ENCODE results near the gene CLCNKA. TPM values are rescaled to one million over a fixed set of nuclear protein-coding genes. Genes with fewer than 3 reads are reported as not detected.
"Not testable (repeated sequence)": the region's sequence is repeated elsewhere in the genome, so short reads cannot be mapped to it uniquely, and the experiment has no call there.

CLCNKA gene
- total and polyA plus RNA-seq, 9 donors, result 0.08 to 2.4 (median 1.0) TPM; not detected in 1

GRCh38 chr1:16054598-16055540 lies 33.0 kb downstream of the CLCNKA start:
- Histone ChIP-seq H3K36me3 (no peaks in the 10 kb centered on the region), H3K9me3 (no peaks in the 10 kb centered on the region), H3K4me3 (no peak overlapping the region), H3K27ac (no peak overlapping the region), H3K27me3 (no peaks in the 10 kb centered on the region), H3K4me1 (ENCODE audit: insufficient read depth) (no peaks in the 10 kb centered on the region)
- intact Hi-C loops (cut with DNase I), result loop anchor here in 2 of 4 donors (2.0 to 5.0 kb wide), 3 partner anchors 43 to 253 kb away; no protein-coding TSS in a partner anchor
- 86 to 89% (median 89%) methylated on average over 7 of the region's 7 CpGs for WGBS, 3 donors
- no peak for DNase-seq
- no peak for TF ChIP-seq POLR2A (IDR thresholded peaks at IDR 0.05)
- TF ChIP-seq, protein P1, sequence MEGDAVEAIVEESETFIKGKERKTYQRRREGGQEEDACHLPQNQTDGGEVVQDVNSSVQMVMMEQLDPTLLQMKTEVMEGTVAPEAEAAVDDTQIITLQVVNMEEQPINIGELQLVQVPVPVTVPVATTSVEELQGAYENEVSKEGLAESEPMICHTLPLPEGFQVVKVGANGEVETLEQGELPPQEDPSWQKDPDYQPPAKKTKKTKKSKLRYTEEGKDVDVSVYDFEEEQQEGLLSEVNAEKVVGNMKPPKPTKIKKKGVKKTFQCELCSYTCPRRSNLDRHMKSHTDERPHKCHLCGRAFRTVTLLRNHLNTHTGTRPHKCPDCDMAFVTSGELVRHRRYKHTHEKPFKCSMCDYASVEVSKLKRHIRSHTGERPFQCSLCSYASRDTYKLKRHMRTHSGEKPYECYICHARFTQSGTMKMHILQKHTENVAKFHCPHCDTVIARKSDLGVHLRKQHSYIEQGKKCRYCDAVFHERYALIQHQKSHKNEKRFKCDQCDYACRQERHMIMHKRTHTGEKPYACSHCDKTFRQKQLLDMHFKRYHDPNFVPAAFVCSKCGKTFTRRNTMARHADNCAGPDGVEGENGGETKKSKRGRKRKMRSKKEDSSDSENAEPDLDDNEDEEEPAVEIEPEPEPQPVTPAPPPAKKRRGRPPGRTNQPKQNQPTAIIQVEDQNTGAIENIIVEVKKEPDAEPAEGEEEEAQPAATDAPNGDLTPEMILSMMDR (IDR thresholded peaks at IDR 0.05), result no peak
- TF ChIP-seq EP300 (IDR thresholded peaks at IDR 0.05), result no peak

- Histone ChIP-seq H3K36me3 (no peaks in the 10 kb centered on the region), H3K27ac (no peak overlapping the region), H3K4me3 (no peak overlapping the region), H3K4me1 (ENCODE audit: insufficient read depth) (no peaks in the 10 kb centered on the region), H3K9me3 (no peaks in the 10 kb centered on the region), H3K27me3 (no peaks in the 10 kb centered on the region)
- TF ChIP-seq, protein P1 (IDR thresholded peaks at IDR 0.05), result peak; percentile 92 to 96 (median 96)
- no peak for TF ChIP-seq EP300 (IDR thresholded peaks at IDR 0.05)
- intact Hi-C loops (cut with DNase I), result loop anchor here in 2 of 4 donors (2.0 kb wide), 2 partner anchors 45 to 47 kb away; no protein-coding TSS in a partner anchor
- peak; percentile 82 to 91 (median 89) for DNase-seq
- WGBS, 3 donors, result 31 to 40% (median 38%) methylated on average over 17 to 18 of the region's 18 CpGs
Observed at GRCh38 chr1:16055613-16056520, 34.0 kb downstream of the CLCNKA start.

- DNase-seq; H3K4me1 ChIP-seq (ENCODE audit: insufficient read depth); H3K9me3 ChIP-seq; H3K27ac ChIP-seq; H3K36me3 ChIP-seq; H3K4me3 ChIP-seq; H3K27me3 ChIP-seq: not testable (repeated sequence)
- intact Hi-C loops (cut with DNase I), result loop anchor here in 1 of 4 donors (2.0 kb wide), 1 partner anchor 48 kb away; no protein-coding TSS in a partner anchor
- WGBS, 3 donors, result 42 to 64% (median 44%) methylated on average over 3 to 4 of the region's 4 CpGs
Observed at GRCh38 chr1:16056521-16056912, 34.7 kb downstream of the CLCNKA start.

GRCh38 chr1:16057314-16057915 lies 35.6 kb downstream of the CLCNKA start:
- DNase-seq; H3K36me3 ChIP-seq; H3K27me3 ChIP-seq; H3K27ac ChIP-seq; H3K4me1 ChIP-seq (ENCODE audit: insufficient read depth); H3K9me3 ChIP-seq; H3K4me3 ChIP-seq: not testable (repeated sequence)
- 54 to 72% (median 66%) methylated on average over 7 of the region's 7 CpGs for WGBS, 3 donors
- intact Hi-C loops (cut with DNase I), result loop anchor here in 1 of 4 donors (2.0 kb wide), 1 partner anchor 49 kb away; no protein-coding TSS in a partner anchor

DNA sequence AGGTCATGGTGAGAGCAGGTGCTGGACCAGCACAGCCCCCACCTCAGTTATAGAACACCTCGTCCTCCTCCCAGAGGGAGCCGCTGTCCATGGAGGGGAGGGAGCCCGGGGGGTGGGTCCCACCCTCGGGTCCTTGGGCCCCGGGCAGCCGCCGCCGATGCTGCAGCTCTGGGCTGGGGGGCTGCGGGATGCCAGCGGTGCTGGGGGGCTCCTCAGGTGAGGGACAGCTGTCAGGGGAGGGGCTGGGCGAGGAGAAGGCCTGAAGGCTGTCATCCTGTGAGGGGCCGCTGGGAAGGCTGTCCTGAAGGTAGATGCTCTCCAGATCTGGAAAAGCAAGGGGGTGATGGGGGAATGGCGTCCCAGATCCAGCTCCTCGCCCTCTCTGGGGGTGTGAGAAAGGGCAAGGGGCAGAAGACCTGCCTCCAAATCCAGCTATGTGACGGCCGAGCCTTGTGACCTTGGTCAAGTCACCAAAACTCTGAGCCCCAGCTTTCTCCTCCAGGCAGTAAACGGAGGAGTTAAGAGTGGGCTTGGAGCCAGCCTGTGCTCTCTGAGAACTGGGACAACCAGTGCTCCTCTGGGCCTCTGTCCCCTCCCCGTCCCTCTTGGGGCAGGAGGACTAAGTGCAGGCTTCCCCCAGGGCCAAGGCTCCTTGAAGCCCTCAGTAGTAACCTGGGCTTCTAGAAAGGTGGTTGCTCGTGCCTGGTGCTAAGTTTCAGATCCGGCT lies 36.7 kb downstream of the CLCNKA start:
- H3K36me3 ChIP-seq; DNase-seq; H3K4me1 ChIP-seq (ENCODE audit: insufficient read depth); H3K4me3 ChIP-seq; H3K27ac ChIP-seq; H3K9me3 ChIP-seq; H3K27me3 ChIP-seq: not testable (repeated sequence)
- 66 to 69% (median 69%) methylated on average over 14 to 17 of the region's 20 CpGs for WGBS, 3 donors
- intact Hi-C loops (cut with DNase I), result loop anchor here in 2 of 4 donors (1.0 to 2.0 kb wide), 2 partner anchors 8 to 22 kb away; no protein-coding TSS in a partner anchor

Data from ovary (tissue), 9 donors.